CD4-positive, alpha-beta T cell (primary cell): ENCODE results near the gene PDIA3. TPM values are rescaled to one million over a fixed set of nuclear protein-coding genes. Genes with fewer than 3 reads are reported as not detected.
A peak's percentile ranks its signal among the peaks of the same experiment; 100 is the strongest.

Experiments used
- ATAC-seq: fragments of 200-7000 bp; cut with Tn5 transposase; one replicate; pipeline ENCODE4 v1.10.0; 2022; ENCODE audit warnings: mild to moderate bottlenecking; ENCODE audit not compliant: poor library complexity
- CTCF ChIA-PET: fragments of 350-600 bp; sonication (Branson Sonifier 250); formaldehyde crosslinking; loops from one replicate; lab custom pipeline; 2021; ENCODE audit warnings: antibody characterized with exemption, inconsistent platforms; lab: Charles Lee
- POLR2A ChIA-PET: fragments of 350-600 bp; sonication (Branson Sonifier 250); formaldehyde crosslinking; loops from one replicate; lab custom pipeline; 2021; ENCODE audit warnings: antibody characterized with exemption, inconsistent platforms; lab: Charles Lee
- DNase-seq, 14 experiments: peaks; one replicate each; pipeline ENCODE4 v3.0.0-alpha.2; 2013 to 2020; ENCODE audit warnings: mixed read lengths in 2 of 14
- H3K27ac ChIP-seq, 2 donors: one replicate each; pipeline versions ENCODE4 v1.5.1 to v1.7.0; 2013; ENCODE audit warnings: low read length in 2 of 2, low read depth in 1 of 2, mild to moderate bottlenecking in 1 of 2
- H3K27me3 ChIP-seq, 2 experiments: 1 replicate in 1 of 2; 2 replicates in 1 of 2; pipeline versions ENCODE4 v1.6.1 to v1.7.0; 2013; ENCODE audit warnings: low read length in 2 of 2, control low read depth in 1 of 2, mild to moderate bottlenecking in 1 of 2, moderate library complexity in 1 of 2; ENCODE audit not compliant: insufficient read depth in 2 of 2, control insufficient read depth in 1 of 2
- H3K36me3 ChIP-seq: one replicate; pipeline ENCODE4 v1.6.1; 2013; ENCODE audit warnings: low read length, control low read depth; ENCODE audit not compliant: insufficient read depth
- H3K4me1 ChIP-seq: one replicate; pipeline ENCODE4 v1.6.1; 2013; ENCODE audit warnings: low read length, control low read depth; ENCODE audit not compliant: insufficient read depth
- H3K4me3 ChIP-seq: one replicate; pipeline ENCODE4 v1.5.1; 2013; ENCODE audit warnings: mild to moderate bottlenecking, low read length, moderate library complexity
- H3K9me3 ChIP-seq, 2 experiments: 1 replicate in 1 of 2; 2 replicates in 1 of 2; pipeline versions ENCODE4 v1.6.1 to v1.7.0; 2013; ENCODE audit warnings: low read length in 2 of 2, mild to moderate bottlenecking in 2 of 2, control low read depth in 1 of 2, moderate library complexity in 1 of 2; ENCODE audit not compliant: control insufficient read depth in 1 of 2, insufficient read depth in 1 of 2
- H3K27ac Mint-ChIP-seq: one replicate; pipeline ENCODE4 v1.8.0; 2020; ENCODE audit warnings: mixed read lengths
- H3K27me3 Mint-ChIP-seq: one replicate; pipeline ENCODE4 v1.8.0; 2021; ENCODE audit warnings: mixed read lengths
- H3K36me3 Mint-ChIP-seq: one replicate; pipeline ENCODE4 v1.8.0; 2021; ENCODE audit warnings: low read depth, mixed read lengths
- H3K4me1 Mint-ChIP-seq: one replicate; pipeline ENCODE4 v1.8.0; 2021; ENCODE audit warnings: low read depth, mixed read lengths
- H3K4me3 Mint-ChIP-seq: one replicate; pipeline ENCODE4 v1.8.0; 2020; ENCODE audit warnings: mild to moderate bottlenecking, mixed read lengths
- H3K9me3 Mint-ChIP-seq: one replicate; pipeline ENCODE4 v1.8.0; 2020; ENCODE audit warnings: mixed read lengths
- intact Hi-C, 2 experiments: fragments of 100-400 bp; cut with DNase I in 1 of 2; cut with micrococcal nuclease in 1 of 2; formaldehyde crosslinking; loops; one replicate each; pipeline versions ENCODE4 v1.15.1 to v1.9.0; 2023 to 2025; cut with DNase I, micrococcal nuclease
- total RNA-seq, 174 experiments: library from RNA in 2 of 174; stranded (reverse) in 2 of 174; gene quantifications; one replicate each; pipeline ENCODE4 v1.2.3 and lab custom pipeline; 2021 to 2026
- TF ChIP-seq, protein P1 (sequence below): fragments of 200-600 bp; IDR thresholded peaks from one replicate; pipeline ENCODE4 v1.8.0; 2022; ENCODE audit warnings: antibody characterized with exemption, mild to moderate bottlenecking

Gene PDIA3
- total RNA-seq, 2 experiments from 2014 or later = 179 to 200 TPM

DNA sequence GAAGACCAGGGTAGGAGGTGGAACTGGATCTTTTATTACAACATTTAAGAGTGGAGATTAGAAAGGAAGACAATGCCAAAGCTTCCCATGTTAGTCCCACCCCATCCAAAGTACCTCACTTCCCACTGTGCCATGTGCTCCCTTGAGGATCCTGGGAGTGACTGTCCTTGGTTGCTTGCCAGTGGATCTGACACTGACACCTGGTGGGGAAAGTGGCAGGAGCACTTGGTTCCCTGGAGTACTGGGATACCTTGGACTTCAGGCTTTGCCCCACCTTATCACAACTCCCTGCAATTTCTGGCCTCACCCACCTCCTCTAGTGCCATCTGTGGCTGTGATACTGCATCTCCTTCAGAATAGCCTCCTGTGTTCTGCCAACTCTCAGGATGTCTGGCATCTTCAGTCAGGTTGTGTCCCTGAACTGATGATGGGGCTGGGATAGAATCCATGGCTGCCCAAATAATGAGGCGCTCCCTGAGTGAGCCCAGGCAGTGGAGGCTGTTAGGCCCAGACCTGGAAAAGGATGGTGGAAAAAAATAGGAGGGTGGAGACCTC is 29.2 kb downstream of the PDIA3 start:
- ATAC-seq (no peak), DNase-seq (peak in 1 of 14 experiments; percentile 16)
- intact Hi-C loops = loop anchor here in 1 of 2 experiments (2.0 kb wide), 1 partner anchor 25 kb away; no protein-coding TSS in a partner anchor
- peak overlapping the region; percentile 69 for H3K27ac Mint-ChIP-seq
- H3K4me1 ChIP-seq = peaks cover 25% of the 10 kb centered on the region
- H3K4me3 ChIP-seq = no peak overlapping the region
- peak overlapping the region; percentile 94 for H3K4me3 Mint-ChIP-seq
- H3K4me1 Mint-ChIP-seq = peaks cover 18% of the 10 kb centered on the region
- H3K27ac ChIP-seq = peak overlapping the region in 1 of 2 donors; percentile 54
- ChIA-PET CTCF (interaction anchor here (3.4 kb wide), 1 partner anchor 15 kb away, joined by 29 read pairs; the partner anchor contains the start of gene SERF2), POLR2A (interaction anchor here (1.5 to 4.4 kb wide), 4 partner anchors 13 to 22 kb away, joined by 5 to 55 read pairs (median 27); partner anchors contain the start of genes HYPK, SERF2 and SERINC4)
- TF ChIP-seq, protein P1, sequence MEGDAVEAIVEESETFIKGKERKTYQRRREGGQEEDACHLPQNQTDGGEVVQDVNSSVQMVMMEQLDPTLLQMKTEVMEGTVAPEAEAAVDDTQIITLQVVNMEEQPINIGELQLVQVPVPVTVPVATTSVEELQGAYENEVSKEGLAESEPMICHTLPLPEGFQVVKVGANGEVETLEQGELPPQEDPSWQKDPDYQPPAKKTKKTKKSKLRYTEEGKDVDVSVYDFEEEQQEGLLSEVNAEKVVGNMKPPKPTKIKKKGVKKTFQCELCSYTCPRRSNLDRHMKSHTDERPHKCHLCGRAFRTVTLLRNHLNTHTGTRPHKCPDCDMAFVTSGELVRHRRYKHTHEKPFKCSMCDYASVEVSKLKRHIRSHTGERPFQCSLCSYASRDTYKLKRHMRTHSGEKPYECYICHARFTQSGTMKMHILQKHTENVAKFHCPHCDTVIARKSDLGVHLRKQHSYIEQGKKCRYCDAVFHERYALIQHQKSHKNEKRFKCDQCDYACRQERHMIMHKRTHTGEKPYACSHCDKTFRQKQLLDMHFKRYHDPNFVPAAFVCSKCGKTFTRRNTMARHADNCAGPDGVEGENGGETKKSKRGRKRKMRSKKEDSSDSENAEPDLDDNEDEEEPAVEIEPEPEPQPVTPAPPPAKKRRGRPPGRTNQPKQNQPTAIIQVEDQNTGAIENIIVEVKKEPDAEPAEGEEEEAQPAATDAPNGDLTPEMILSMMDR = no peak
- H3K27me3 Mint-ChIP-seq = no peaks in the 10 kb centered on the region
- H3K36me3 ChIP-seq = peaks cover 26% of the 10 kb centered on the region
- H3K9me3 Mint-ChIP-seq = no peaks in the 10 kb centered on the region
- H3K27me3 ChIP-seq = no peaks in the 10 kb centered on the region
- H3K9me3 ChIP-seq = no peaks in the 10 kb centered on the region
- H3K36me3 Mint-ChIP-seq = peaks cover 42% of the 10 kb centered on the region

DNA sequence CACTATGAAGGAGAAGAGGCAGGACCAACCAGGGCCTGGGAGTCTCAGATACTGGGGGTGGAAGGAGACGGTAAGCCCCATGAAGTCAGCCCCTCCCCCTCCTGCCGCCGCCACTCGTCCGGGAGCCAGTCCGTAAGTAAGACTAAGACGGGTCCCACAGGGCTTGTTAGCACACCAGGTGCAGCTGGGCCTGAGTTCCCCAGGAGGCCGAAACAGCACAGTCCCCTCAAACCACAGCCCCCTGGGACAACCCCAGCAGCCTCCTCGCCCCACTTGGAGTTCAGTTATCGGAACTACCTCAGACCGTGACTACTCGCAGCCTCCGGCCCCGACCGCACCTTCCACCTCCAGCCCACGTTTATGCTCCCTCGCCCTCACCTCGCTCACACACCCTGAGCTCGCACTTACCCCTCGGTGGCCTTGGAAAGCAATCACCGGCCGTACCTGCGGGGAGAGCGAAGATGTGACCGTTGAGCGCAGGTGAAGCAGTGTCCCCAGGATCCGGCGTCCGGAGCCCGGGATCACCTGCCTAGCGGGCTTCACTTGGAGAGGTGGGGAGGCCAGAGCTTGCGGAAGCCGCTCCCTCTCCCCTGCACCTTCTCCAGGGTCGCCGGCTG is 30.0 kb downstream of the PDIA3 start:
- Mint-ChIP-seq H3K4me3 (peak overlapping the region; percentile 94), H3K27ac (peak overlapping the region; percentile 69), H3K9me3 (no peaks in the 10 kb centered on the region), H3K36me3 (peaks cover 35% of the 10 kb centered on the region), H3K27me3 (no peaks in the 10 kb centered on the region), H3K4me1 (peaks cover 22% of the 10 kb centered on the region)
- peaks cover 21% of the 10 kb centered on the region for H3K36me3 ChIP-seq
- POLR2A ChIA-PET = interaction anchor here (0.8 to 4.4 kb wide), 12 partner anchors 7 to 651 kb away, joined by 3 to 55 read pairs (median 5); partner anchors contain the start of genes CTDSPL2, HYPK, MFAP1 and SERF2
- no peaks in the 10 kb centered on the region for H3K9me3 ChIP-seq
- TF ChIP-seq, protein P1 = no peak
- H3K4me3 ChIP-seq = peak overlapping the region; percentile 79
- H3K27me3 ChIP-seq = no peaks in the 10 kb centered on the region
- ATAC-seq (no peak), DNase-seq (peak in 6 of 14 experiments; percentile 2 to 59 (median 14))
- H3K4me1 ChIP-seq = peaks cover 25% of the 10 kb centered on the region
- intact Hi-C loops = loop anchor here (2.0 kb wide), 3 partner anchors 25 to 49 kb away; partner anchors contain the start of genes HYPK (in 1 of the 2), MFAP1 (in 1 of the 2) and SERINC4 (in 1 of the 2)
- peak overlapping the region; percentile 10 to 63 for H3K27ac ChIP-seq
- CTCF ChIA-PET = interaction anchor here (0.9 to 3.4 kb wide), 11 partner anchors 11 to 52 kb away, joined by 3 to 29 read pairs (median 5); partner anchors contain the start of genes HYPK, PDIA3, SERF2 and SERINC4

DNA sequence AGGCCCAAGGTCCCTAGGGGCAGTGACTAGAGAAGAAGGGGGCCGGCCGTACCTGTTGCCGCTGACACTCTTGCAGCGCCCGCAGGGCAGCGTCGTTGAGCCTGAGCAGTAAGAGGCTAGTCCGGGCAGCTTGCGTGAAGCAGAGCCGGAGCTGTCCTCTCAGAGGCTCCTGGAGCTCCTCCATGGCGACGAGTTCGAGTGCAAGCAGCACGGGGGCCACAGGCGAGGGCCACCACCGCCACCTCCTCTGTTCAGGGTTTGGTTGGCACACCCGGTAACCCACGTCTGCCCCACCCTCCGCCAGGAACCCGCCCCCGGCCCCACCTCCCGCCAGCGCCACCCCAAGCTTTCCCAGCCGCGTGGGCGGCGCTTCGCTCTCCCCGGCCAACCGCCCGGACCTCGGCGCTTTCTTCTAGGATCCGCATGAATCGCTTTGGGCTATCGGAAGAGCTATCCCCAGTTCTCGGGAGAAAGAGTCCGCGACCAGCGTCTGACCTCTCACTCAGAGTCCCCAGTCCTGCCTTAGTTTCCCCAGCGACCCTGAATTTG is 30.6 kb downstream of the PDIA3 start, which contains the start of gene ELL3:
TSS of gene ELL3 (minus strand) at position 249 of the 549 bp plus-strand sequence. CDS start at position 184, 65 bp downstream.
- ATAC-seq (peak; percentile 79), DNase-seq (peak; percentile 62 to 90 (median 74))
- Histone ChIP-seq H3K4me3 (peak within 1 kb of the TSS; percentile 79), H3K9me3 (no peaks in the 10 kb centered on the region), H3K27ac (peak within 1 kb of the TSS; percentile 63 to 82), H3K4me1 (peaks cover 25% of the 10 kb centered on the region), H3K36me3 (peaks cover 15% of the 10 kb centered on the region), H3K27me3 (no peaks in the 10 kb centered on the region)
- H3K36me3 Mint-ChIP-seq = peaks cover 29% of the 10 kb centered on the region
- H3K27ac Mint-ChIP-seq = peak within 1 kb of the TSS; percentile 94
- POLR2A ChIA-PET = interaction anchor here (0.8 to 4.4 kb wide), 13 partner anchors 8 to 650 kb away, joined by 3 to 55 read pairs (median 5); partner anchors contain the start of genes CTDSPL2, HYPK, MFAP1 and SERF2
- TF ChIP-seq, protein P1 = no peak
- no peaks in the 10 kb centered on the region for H3K27me3 Mint-ChIP-seq
- peak within 1 kb of the TSS; percentile 94 for H3K4me3 Mint-ChIP-seq
- intact Hi-C loops = loop anchor here (1.0 to 2.0 kb wide), 5 partner anchors 15 to 48 kb away; partner anchors contain the start of genes HYPK (in 1 of the 2), MFAP1 (in 1 of the 2), SERF2 (in 1 of the 2) and SERINC4 (in 1 of the 2)
- H3K4me1 Mint-ChIP-seq = peaks cover 22% of the 10 kb centered on the region
- CTCF ChIA-PET = interaction anchor here (0.8 to 3.4 kb wide), 14 partner anchors 9 to 91 kb away, joined by 3 to 29 read pairs (median 4); partner anchors contain the start of genes HYPK, PDIA3, SERF2 and SERINC4
- H3K9me3 Mint-ChIP-seq = no peaks in the 10 kb centered on the region
